Activated T-cell treated with anti-CD3 and anti-CD28 coated beads, Interleukin-2, amount 50 U/mL, for 4 hours (primary cell): ENCODE data around the gene NALCN. TPM values are rescaled to one million over a fixed set of nuclear protein-coding genes. Genes with fewer than 3 reads are reported as not detected.

ENCODE experiments used
- ATAC-seq, 2 donors: fragments of 200-7000 bp; cut with Tn5 transposase; one replicate each; pipeline ENCODE4 v1.10.0; 2021
- DNase-seq: peaks from one replicate; pipeline ENCODE4 v3.0.0-alpha.2; 2020
- H3K27me3 Mint-ChIP-seq: one replicate; pipeline ENCODE4 v1.8.0; 2021; ENCODE audit warnings: low read depth, mixed read lengths
- H3K36me3 Mint-ChIP-seq: one replicate; pipeline ENCODE4 v1.8.0; 2022; ENCODE audit warnings: mixed read lengths; ENCODE audit not compliant: insufficient read depth
- H3K4me1 Mint-ChIP-seq: one replicate; pipeline ENCODE4 v1.8.0; 2021; ENCODE audit warnings: low read depth, mixed read lengths
- H3K4me3 Mint-ChIP-seq: one replicate; pipeline ENCODE4 v1.8.0; 2021; ENCODE audit warnings: mild to moderate bottlenecking, moderate library complexity, mixed read lengths
- H3K9me3 Mint-ChIP-seq: one replicate; pipeline ENCODE4 v1.8.0; 2021; ENCODE audit warnings: mixed read lengths
- total RNA-seq, 3 donors: library from RNA; stranded (reverse); gene quantifications; one replicate each; pipeline ENCODE4 v1.2.1, GENCODE V29; 2021

The NALCN gene
- total RNA-seq, result not detected

- H3K4me3 Mint-ChIP-seq, result peak within 1 kb of the TSS; percentile 45
- H3K9me3 Mint-ChIP-seq, result no peaks in the 10 kb centered on the region
- no peaks in the 10 kb centered on the region for H3K4me1 Mint-ChIP-seq
- H3K36me3 Mint-ChIP-seq, result no peaks in the 10 kb centered on the region
- peaks cover 46% of the 10 kb centered on the region for H3K27me3 Mint-ChIP-seq
- peak; percentile 50 to 54 for ATAC-seq
- DNase-seq, result no peak
Measured at GRCh38 chr13:101416181-101417042, at the start of gene NALCN. NALCN (minus strand) TSS chr13:101416508; CDS start chr13:101399126, 17,382 bp downstream.

- Mint-ChIP-seq H3K36me3 (no peaks in the 10 kb centered on the region), H3K4me1 (no peaks in the 10 kb centered on the region), H3K4me3 (no peak overlapping the region), H3K27me3 (peaks cover 3% of the 10 kb centered on the region), H3K9me3 (no peaks in the 10 kb centered on the region)
- DNase-seq, result no peak
- no peak for ATAC-seq
Measured at GRCh38 chr13:101465877-101466276, 49.6 kb upstream of the NALCN start.

DNA sequence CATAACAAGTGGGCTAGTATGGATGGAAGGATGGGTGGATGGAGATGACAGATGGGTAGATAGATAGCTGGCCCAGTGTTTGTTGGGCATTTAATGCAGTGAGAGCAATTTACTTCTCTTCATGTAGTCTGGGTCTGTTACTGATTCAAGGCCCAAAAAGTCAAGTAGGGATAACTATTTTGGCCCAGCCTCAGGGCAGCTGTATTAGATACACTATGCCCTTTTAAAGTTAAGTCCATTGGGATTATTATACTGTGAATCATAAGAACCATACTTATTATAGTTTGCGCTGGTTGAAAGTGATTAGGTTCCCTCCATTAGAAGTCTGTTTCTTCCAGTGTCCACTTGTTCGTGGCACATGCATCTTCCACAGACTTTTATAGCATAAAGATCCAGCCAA lies 40.9 kb upstream of the NALCN start:
- no peak for DNase-seq
- H3K4me1 Mint-ChIP-seq, result peaks cover 3% of the 10 kb centered on the region
- no peak overlapping the region for H3K4me3 Mint-ChIP-seq
- H3K36me3 Mint-ChIP-seq, result no peaks in the 10 kb centered on the region
- ATAC-seq, result no peak
- peaks cover 29% of the 10 kb centered on the region for H3K27me3 Mint-ChIP-seq
- H3K9me3 Mint-ChIP-seq, result no peaks in the 10 kb centered on the region

- DNase-seq (no peak), ATAC-seq (no peak)
- H3K4me3 Mint-ChIP-seq, result no peak overlapping the region
- H3K36me3 Mint-ChIP-seq, result no peaks in the 10 kb centered on the region
- H3K4me1 Mint-ChIP-seq, result peaks cover 3% of the 10 kb centered on the region
- H3K9me3 Mint-ChIP-seq, result no peaks in the 10 kb centered on the region
- H3K27me3 Mint-ChIP-seq, result peaks cover 33% of the 10 kb centered on the region
Measured at GRCh38 chr13:101455863-101456262, 39.6 kb upstream of the NALCN start.

GRCh38 chr13:101454767-101455166 lies 38.5 kb upstream of the NALCN start:
- Mint-ChIP-seq H3K4me1 (peaks cover 3% of the 10 kb centered on the region), H3K4me3 (no peak overlapping the region), H3K9me3 (no peaks in the 10 kb centered on the region), H3K27me3 (peaks cover 31% of the 10 kb centered on the region), H3K36me3 (no peaks in the 10 kb centered on the region)
- no peak for ATAC-seq
- no peak for DNase-seq

GRCh38 chr13:101453784-101454201 lies 37.5 kb upstream of the NALCN start:
- Mint-ChIP-seq H3K9me3 (no peaks in the 10 kb centered on the region), H3K27me3 (peaks cover 31% of the 10 kb centered on the region), H3K36me3 (no peaks in the 10 kb centered on the region), H3K4me3 (no peak overlapping the region), H3K4me1 (peaks cover 3% of the 10 kb centered on the region)
- no peak for DNase-seq
- ATAC-seq, result no peak

DNA sequence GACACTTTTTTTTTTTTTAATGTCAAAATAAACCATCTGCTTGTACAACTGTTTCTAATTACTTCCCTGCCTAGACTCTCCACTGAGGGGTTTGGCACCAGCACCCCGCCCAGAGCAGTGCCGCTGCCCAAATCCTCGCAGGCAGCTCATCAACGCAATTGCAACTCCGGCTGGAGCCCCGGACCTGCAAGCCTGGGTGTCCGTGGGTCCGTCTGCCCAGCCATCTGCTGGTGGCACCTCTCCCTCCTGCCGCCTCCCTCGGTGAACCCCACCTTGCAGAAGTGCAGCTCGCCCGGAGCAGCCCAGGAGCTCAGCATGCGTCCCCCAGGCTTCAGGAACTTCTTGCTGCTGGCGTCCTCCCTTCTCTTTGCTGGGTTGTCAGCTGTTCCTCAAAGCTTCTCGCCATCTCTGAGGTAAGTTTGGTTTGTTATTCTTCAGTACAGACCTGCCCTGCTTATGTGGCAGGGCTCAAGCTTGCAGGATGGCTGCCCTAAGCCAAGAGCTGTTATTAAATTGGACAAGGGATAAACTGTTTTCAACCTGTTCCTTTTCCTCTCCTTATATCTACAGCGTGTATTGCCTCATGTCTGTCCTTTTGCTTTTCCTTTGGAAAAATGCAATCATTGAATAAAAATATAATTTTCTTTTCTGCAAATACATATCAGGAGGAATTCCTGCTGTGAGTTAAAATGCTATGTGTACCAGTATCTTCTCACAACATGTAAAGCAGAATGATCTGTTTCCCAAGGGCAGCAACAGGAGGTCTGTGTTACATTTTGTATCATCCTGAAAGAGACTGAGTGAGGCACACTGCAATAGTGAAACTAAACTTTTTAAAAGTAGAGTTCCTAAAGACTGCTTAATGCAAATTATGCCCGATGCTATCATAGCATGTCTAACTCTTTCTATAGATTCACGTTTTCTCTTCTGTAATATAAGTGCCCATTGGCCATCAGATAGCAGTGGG lies 36.5 kb upstream of the NALCN start, which contains the start of gene ITGBL1:
Gene ITGBL1, plus strand, starts transcription at position 157 of the 967 bp plus-strand sequence. Its CDS starts 159 bp downstream, at position 316.
- H3K36me3 Mint-ChIP-seq, result no peaks in the 10 kb centered on the region
- DNase-seq, result no peak
- peaks cover 3% of the 10 kb centered on the region for H3K4me1 Mint-ChIP-seq
- no peak within 1 kb of the TSS for H3K4me3 Mint-ChIP-seq
- H3K27me3 Mint-ChIP-seq, result peaks cover 31% of the 10 kb centered on the region
- H3K9me3 Mint-ChIP-seq, result no peaks in the 10 kb centered on the region
- ATAC-seq, result no peak

DNA sequence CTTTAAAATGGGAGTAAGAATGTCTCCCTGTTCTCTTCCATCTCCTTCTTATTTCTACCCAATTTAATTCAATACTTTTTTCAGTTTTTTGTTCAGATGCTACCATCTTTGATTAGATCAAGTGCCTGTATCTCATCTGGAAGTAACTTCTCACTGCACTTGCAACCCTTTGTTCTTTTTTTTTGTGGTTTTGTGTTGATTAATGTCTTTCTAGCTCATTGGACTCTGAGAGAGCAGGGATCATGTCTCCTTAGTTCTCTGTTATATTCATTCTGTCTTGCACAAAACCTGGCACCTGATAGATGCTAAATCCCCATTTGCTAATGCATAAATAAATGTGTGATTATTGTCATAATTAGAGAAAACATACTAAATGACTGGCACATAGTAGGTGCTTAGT lies 35.3 kb upstream of the NALCN start:
- ATAC-seq (no peak), DNase-seq (no peak)
- H3K9me3 Mint-ChIP-seq, result no peaks in the 10 kb centered on the region
- no peaks in the 10 kb centered on the region for H3K36me3 Mint-ChIP-seq
- H3K4me1 Mint-ChIP-seq, result peaks cover 3% of the 10 kb centered on the region
- no peak overlapping the region for H3K4me3 Mint-ChIP-seq
- H3K27me3 Mint-ChIP-seq, result peaks cover 31% of the 10 kb centered on the region

DNA sequence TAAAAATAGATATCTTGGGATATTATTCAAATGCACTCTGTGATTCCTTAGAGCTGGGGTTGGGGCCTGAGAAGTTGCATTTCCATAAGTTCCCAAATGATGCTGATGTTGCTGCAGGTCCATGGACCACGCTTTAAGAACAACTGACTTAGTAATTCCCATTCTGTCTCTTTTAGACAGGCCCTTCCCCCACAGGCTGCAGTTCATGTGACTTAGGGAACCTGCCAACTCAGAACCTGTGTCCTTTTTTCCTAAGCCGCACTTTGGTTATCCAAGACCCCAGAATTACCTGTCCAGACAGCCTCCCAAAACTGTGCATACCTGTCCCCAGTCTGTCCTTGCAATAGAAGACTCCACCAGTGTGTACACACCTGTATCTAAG lies 34.4 kb upstream of the NALCN start:
- peaks cover 26% of the 10 kb centered on the region for H3K27me3 Mint-ChIP-seq
- H3K9me3 Mint-ChIP-seq, result no peaks in the 10 kb centered on the region
- H3K4me1 Mint-ChIP-seq, result peaks cover 3% of the 10 kb centered on the region
- no peak for ATAC-seq
- no peaks in the 10 kb centered on the region for H3K36me3 Mint-ChIP-seq
- no peak for DNase-seq
- H3K4me3 Mint-ChIP-seq, result no peak overlapping the region

DNA sequence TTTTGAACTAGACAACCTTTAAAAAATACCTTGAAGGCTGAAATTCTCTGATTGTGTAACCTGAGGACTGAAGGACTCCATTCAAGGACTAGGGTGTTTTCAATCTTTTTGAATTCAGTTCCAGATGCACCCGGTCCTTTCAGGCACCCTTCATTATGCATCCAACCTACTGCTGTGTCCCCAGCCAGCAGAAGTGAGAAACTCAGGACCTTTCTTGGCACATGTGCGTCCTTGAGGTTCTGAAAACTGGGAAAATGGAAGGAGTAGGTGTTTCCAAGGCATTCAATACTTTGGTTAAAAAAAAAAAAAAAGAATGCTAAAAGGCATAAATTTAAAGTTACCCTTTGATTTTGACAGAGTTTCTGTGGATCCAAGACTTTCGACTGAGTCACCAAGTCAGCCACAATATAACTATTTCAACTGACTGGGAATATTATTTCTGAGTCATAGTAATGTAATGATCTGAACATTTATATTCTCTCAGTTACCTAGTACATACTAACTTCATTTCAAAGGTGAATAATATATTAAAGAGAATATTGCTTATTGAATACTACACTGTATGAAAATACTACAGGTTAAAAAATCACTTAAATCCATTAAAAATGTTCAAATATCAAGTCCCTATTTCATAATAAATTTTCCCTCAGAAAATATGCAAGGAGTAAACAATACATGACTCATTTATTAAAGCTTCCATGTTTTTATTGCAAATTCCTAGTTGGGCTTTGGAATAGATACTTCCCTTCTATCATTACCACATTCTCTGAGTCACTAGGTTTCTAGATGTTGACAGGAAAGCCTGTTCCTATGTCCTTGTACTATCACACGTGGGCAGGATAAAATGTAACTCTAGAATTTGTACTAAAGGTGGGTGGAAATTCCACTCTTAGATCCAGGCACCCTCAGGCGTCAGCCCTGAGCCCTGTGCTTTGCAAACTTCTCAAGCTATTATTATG lies 33.8 kb upstream of the NALCN start:
- peaks cover 3% of the 10 kb centered on the region for H3K4me1 Mint-ChIP-seq
- DNase-seq, result no peak
- no peaks in the 10 kb centered on the region for H3K9me3 Mint-ChIP-seq
- ATAC-seq, result no peak
- no peak overlapping the region for H3K4me3 Mint-ChIP-seq
- peaks cover 24% of the 10 kb centered on the region for H3K27me3 Mint-ChIP-seq
- H3K36me3 Mint-ChIP-seq, result no peaks in the 10 kb centered on the region

GRCh38 chr13:101447852-101448251 lies 31.5 kb upstream of the NALCN start:
- DNase-seq (no peak), ATAC-seq (no peak)
- no peaks in the 10 kb centered on the region for H3K4me1 Mint-ChIP-seq
- H3K36me3 Mint-ChIP-seq, result no peaks in the 10 kb centered on the region
- H3K4me3 Mint-ChIP-seq, result no peak overlapping the region
- H3K9me3 Mint-ChIP-seq, result no peaks in the 10 kb centered on the region
- H3K27me3 Mint-ChIP-seq, result peaks cover 10% of the 10 kb centered on the region

DNA sequence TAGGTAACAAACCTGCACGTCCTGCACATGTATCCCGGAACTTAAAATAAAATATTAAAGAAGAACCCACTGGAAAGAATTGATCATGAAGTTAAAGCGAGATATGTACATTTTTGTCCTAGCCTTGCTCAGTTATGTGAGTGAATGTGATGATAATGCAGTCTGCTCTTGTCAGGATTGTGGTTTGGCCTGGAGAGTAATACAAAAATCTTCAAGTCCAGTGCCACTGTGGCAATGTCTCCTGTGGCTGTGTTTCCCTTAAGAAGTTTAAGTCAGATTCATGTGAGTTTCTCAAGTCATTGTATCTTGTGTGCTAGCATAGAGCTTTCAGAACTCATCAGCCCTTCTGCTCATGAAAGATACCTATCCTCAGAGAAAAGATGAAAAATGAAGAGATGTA lies 18.2 kb upstream of the NALCN start:
- DNase-seq (no peak), ATAC-seq (no peak)
- H3K4me3 Mint-ChIP-seq, result no peak overlapping the region
- H3K36me3 Mint-ChIP-seq, result no peaks in the 10 kb centered on the region
- H3K27me3 Mint-ChIP-seq, result peaks cover 12% of the 10 kb centered on the region
- no peaks in the 10 kb centered on the region for H3K4me1 Mint-ChIP-seq
- H3K9me3 Mint-ChIP-seq, result no peaks in the 10 kb centered on the region

DNA sequence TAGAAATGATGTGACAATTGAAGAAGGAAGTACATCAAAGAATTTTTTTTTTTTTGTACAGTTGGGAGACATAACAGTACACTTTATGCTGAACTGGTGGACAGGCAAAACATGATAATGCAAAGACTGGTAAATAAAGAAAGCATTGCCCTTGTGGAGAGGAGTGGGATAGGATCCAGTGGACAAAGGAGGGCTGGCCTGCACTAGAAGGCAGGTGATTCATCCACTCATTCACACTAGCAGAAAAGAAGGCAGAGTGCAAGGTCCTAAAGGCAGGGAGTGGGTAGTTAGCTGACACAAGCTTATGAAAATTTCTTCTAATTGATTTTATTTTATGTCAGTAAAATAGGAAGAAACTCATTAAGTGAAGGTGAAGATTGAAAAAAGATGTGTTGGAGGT lies 17.6 kb upstream of the NALCN start:
- H3K36me3 Mint-ChIP-seq, result no peaks in the 10 kb centered on the region
- H3K4me1 Mint-ChIP-seq, result no peaks in the 10 kb centered on the region
- no peak overlapping the region for H3K4me3 Mint-ChIP-seq
- no peaks in the 10 kb centered on the region for H3K9me3 Mint-ChIP-seq
- DNase-seq, result no peak
- no peak for ATAC-seq
- peaks cover 11% of the 10 kb centered on the region for H3K27me3 Mint-ChIP-seq

DNA sequence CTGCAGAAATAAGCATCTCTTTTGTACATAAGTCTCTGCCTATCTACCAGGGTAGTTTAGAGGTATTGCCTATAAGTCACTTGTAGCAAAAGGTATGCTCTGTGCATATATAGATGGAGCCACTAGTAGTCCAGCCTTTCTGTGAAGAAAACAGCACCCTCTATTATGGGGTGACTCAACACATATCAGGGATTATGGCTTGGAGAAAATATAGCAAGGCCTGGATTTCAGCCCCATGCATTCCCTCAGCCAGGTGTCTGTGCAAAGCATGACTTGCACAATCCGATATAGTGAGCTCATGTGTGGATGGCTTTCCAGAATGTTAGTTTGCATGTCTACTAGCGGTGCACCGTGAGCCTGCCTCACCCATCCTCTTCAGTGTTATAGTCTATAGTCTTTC lies 13.4 kb upstream of the NALCN start:
- Mint-ChIP-seq H3K4me1 (no peaks in the 10 kb centered on the region), H3K27me3 (peaks cover 8% of the 10 kb centered on the region), H3K4me3 (no peak overlapping the region), H3K36me3 (no peaks in the 10 kb centered on the region), H3K9me3 (no peaks in the 10 kb centered on the region)
- DNase-seq (no peak), ATAC-seq (no peak)
